Upper lobe of left lung (tissue), 4 donors: Measurements from ENCODE around the gene HEPHL1.

Source experiments
- CTCF ChIP-seq, 6 experiments: fragments of 450-650 bp in 4 of 6; fragments of 200-600 bp in 2 of 6; sonication (generic) in 2 of 6; IDR thresholded peaks; one replicate each; pipeline ENCODE4 v1.5.1; 2016 to 2019; ENCODE audit warnings: antibody characterized with exemption in 6 of 6
- POLR2A ChIP-seq, 4 donors: fragments of 450-650 bp; IDR thresholded peaks; one replicate each; pipeline ENCODE4 v1.5.1; 2016 to 2017; ENCODE audit warnings: antibody characterized with exemption in 4 of 4, mild to moderate bottlenecking in 2 of 4
- POLR2AphosphoS5 ChIP-seq, 2 donors: sonication (generic); formaldehyde crosslinking; IDR thresholded peaks; one replicate each; pipeline ENCODE4 v1.5.1; 2017; ENCODE audit warnings: antibody characterized with exemption in 2 of 2

GRCh38 chr11:94149431-94150017, 128.4 kb downstream of the HEPHL1 start:
- TF ChIP-seq CTCF (IDR thresholded peaks at IDR 0.05) (no peak), POLR2A (IDR thresholded peaks at IDR 0.05) (no peak), POLR2AphosphoS5 (IDR thresholded peaks at IDR 0.05) (no peak)
